CD4-positive, alpha-beta memory T cell (primary cell): ENCODE measurements around the gene ADRM1. TPM values are rescaled to one million over a fixed set of nuclear protein-coding genes. Genes with fewer than 3 reads are reported as not detected.

Experiments used
- CTCF ChIA-PET: fragments of 350-600 bp; sonication (Branson Sonifier 250); formaldehyde crosslinking; loops from one replicate; lab custom pipeline; 2021; ENCODE audit warnings: inconsistent platforms; ENCODE audit not compliant: partially characterized antibody; lab: Charles Lee
- POLR2A ChIA-PET: fragments of 350-600 bp; sonication (Branson Sonifier 250); formaldehyde crosslinking; loops from one replicate; lab custom pipeline; 2021; ENCODE audit not compliant: partially characterized antibody; lab: Charles Lee
- DNase-seq, 5 donors: peaks; one replicate each; pipeline versions ENCODE4 v3.0.0 to v3.0.0-alpha.2; 2020 to 2022; ENCODE audit warnings: mixed read lengths in 1 of 5
- H3K27ac ChIP-seq: one replicate; pipeline ENCODE4 v1.7.0; 2013; ENCODE audit warnings: low read depth, low read length
- H3K27me3 ChIP-seq: 2 replicates; pipeline ENCODE4 v1.7.0; 2013; ENCODE audit warnings: mild to moderate bottlenecking, low read length, moderate library complexity; ENCODE audit not compliant: insufficient read depth
- H3K36me3 ChIP-seq: 2 replicates; pipeline ENCODE4 v1.7.0; 2013; ENCODE audit warnings: mild to moderate bottlenecking, low read length, moderate library complexity; ENCODE audit not compliant: insufficient read depth
- H3K4me1 ChIP-seq: 2 replicates; pipeline ENCODE4 v1.7.0; 2013; ENCODE audit warnings: mild to moderate bottlenecking, low read length, moderate library complexity; ENCODE audit not compliant: insufficient read depth
- H3K4me3 ChIP-seq, 2 donors: one replicate each; pipeline ENCODE4 v1.7.0; 2013; ENCODE audit warnings: low read length in 2 of 2, mild to moderate bottlenecking in 1 of 2
- H3K9me3 ChIP-seq, 2 donors: one replicate each; pipeline ENCODE4 v1.7.0; 2013; ENCODE audit warnings: low read length in 2 of 2, control low read depth in 1 of 2; ENCODE audit not compliant: control insufficient read depth in 1 of 2
- H3K27ac Mint-ChIP-seq, 7 donors: one replicate each; pipeline ENCODE4 v1.8.0; 2020 to 2021; ENCODE audit warnings: mixed read lengths in 7 of 7, mild to moderate bottlenecking in 6 of 7, inconsistent platforms in 3 of 7, moderate library complexity in 3 of 7
- H3K27me3 Mint-ChIP-seq, 2 donors: one replicate each; pipeline ENCODE4 v1.8.0; 2020 to 2021; ENCODE audit warnings: mixed read lengths in 2 of 2
- H3K36me3 Mint-ChIP-seq, 2 donors: one replicate each; pipeline ENCODE4 v1.8.0; 2020 to 2021; ENCODE audit warnings: mixed read lengths in 2 of 2, inconsistent platforms in 1 of 2, mild to moderate bottlenecking in 1 of 2
- H3K4me1 Mint-ChIP-seq, 4 donors: one replicate each; pipeline ENCODE4 v1.8.0; 2020 to 2021; ENCODE audit warnings: mixed read lengths in 4 of 4, mild to moderate bottlenecking in 1 of 4
- H3K4me3 Mint-ChIP-seq, 8 donors: one replicate each; pipeline ENCODE4 v1.8.0; 2020 to 2021; ENCODE audit warnings: mixed read lengths in 8 of 8, mild to moderate bottlenecking in 7 of 8, moderate library complexity in 6 of 8, inconsistent platforms in 3 of 8
- H3K9me3 Mint-ChIP-seq, 8 donors: one replicate each; pipeline ENCODE4 v1.8.0; 2020 to 2021; ENCODE audit warnings: mixed read lengths in 8 of 8, mild to moderate bottlenecking in 5 of 8, inconsistent platforms in 3 of 8, moderate library complexity in 1 of 8
- intact Hi-C: fragments of 100-400 bp; cut with micrococcal nuclease; formaldehyde crosslinking; loops from one replicate; pipeline ENCODE4 v1.15.1; 2023
- polyA plus RNA-seq, 2 donors: library from polyadenylated mRNA; unstranded; fragments of 300-500 nt; fragmentation: Illumina TruSeq; gene quantifications; one replicate each; pipeline ENCODE4 v1.2.3, GENCODE V29; 2021
- total RNA-seq, 2 experiments: library from RNA; stranded (reverse); gene quantifications; one replicate each; pipeline ENCODE4 v1.2.3, GENCODE V29; 2021

Gene ADRM1
- total RNA-seq (10 to 100 TPM; 59.4 to 62.2 TPM), polyA plus RNA-seq (100 to 1,000 TPM in 1 of 2 donors, 10 to 100 TPM in 1; 95.8 to 102 TPM)

GRCh38 chr20:62302341-62303061 is at the start of gene ADRM1:
Gene ADRM1, plus strand, starts transcription at chr20:62302997. Its CDS starts 572 bp downstream, at chr20:62303569.
- Mint-ChIP-seq H3K9me3 (no peaks in the 10 kb centered on the region), H3K4me3 (peak within 1 kb of the TSS; percentile 93 to 100 (median 96)), H3K4me1 (peaks cover 10 to 32% (median 23%) of the 10 kb centered on the region in 4 donors), H3K27me3 (no peaks in the 10 kb centered on the region), H3K36me3 (peaks cover 7 to 28% of the 10 kb centered on the region in 2 donors), H3K27ac (peak within 1 kb of the TSS; percentile 98 to 99 (median 98))
- intact Hi-C loops = loop anchor here (1.0 to 5.0 kb wide), 8 partner anchors 64 to 290 kb away; partner anchors contain the start of genes CABLES2, LSM14B, MTG2 and OSBPL2
- H3K4me1 ChIP-seq = peaks cover 30% of the 10 kb centered on the region
- CTCF ChIA-PET = interaction anchor here (0.9 to 1.7 kb wide), 2 partner anchors 28 to 80 kb away, joined by 3 to 7 read pairs; no protein-coding TSS in a partner anchor
- peaks cover 26% of the 10 kb centered on the region for H3K36me3 ChIP-seq
- no peaks in the 10 kb centered on the region for H3K9me3 ChIP-seq
- H3K27ac ChIP-seq = peak within 1 kb of the TSS; percentile 90
- no peaks in the 10 kb centered on the region for H3K27me3 ChIP-seq
- POLR2A ChIA-PET = interaction anchor here (0.6 to 2.3 kb wide), 5 partner anchors 65 to 236 kb away, joined by 3 to 19 read pairs (median 5); partner anchors contain the start of genes OSBPL2 and RPS21
- peak within 1 kb of the TSS; percentile 69 to 96 for H3K4me3 ChIP-seq
- peak; percentile 94 to 99 (median 97) for DNase-seq

DNA sequence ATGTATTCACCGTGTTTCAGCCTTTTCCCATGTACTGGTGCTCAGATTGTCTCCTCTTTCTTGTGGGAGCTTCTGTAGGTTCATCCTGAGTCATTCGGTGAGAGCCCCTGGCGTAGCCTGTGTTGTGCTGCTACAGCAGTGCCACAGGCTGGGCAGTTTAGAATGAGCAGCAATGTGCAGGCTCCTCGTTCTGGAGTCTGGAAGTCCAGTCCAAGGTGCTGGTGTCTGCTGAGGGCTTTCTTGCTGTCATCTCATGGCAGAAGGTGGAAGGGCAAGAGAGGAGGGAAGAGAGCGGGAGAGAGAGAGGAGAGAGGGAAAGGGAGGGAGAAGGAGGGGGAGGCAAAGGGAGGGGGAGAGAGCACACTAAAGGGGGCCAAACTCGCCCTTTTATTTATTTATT is 49.4 kb upstream of the ADRM1 start:
- Histone ChIP-seq H3K27ac (no peak overlapping the region), H3K36me3 (peaks cover 20% of the 10 kb centered on the region), H3K9me3 (no peaks in the 10 kb centered on the region), H3K4me3 (no peak overlapping the region), H3K27me3 (no peaks in the 10 kb centered on the region), H3K4me1 (peaks cover 5% of the 10 kb centered on the region)
- H3K4me3 Mint-ChIP-seq = no peak overlapping the region
- intact Hi-C loops = no loop called here
- ChIA-PET CTCF (no interaction called here), POLR2A (no interaction called here)
- H3K4me1 Mint-ChIP-seq = peaks cover 9 to 40% (median 14%) of the 10 kb centered on the region in 4 donors
- peaks cover 5 to 29% of the 10 kb centered on the region in 2 donors for H3K36me3 Mint-ChIP-seq
- DNase-seq = no peak
- no peaks in the 10 kb centered on the region for H3K27me3 Mint-ChIP-seq
- no peaks in the 10 kb centered on the region for H3K9me3 Mint-ChIP-seq
- H3K27ac Mint-ChIP-seq = peak overlapping the region in 2 of 7 donors; percentile 38 to 73

DNA sequence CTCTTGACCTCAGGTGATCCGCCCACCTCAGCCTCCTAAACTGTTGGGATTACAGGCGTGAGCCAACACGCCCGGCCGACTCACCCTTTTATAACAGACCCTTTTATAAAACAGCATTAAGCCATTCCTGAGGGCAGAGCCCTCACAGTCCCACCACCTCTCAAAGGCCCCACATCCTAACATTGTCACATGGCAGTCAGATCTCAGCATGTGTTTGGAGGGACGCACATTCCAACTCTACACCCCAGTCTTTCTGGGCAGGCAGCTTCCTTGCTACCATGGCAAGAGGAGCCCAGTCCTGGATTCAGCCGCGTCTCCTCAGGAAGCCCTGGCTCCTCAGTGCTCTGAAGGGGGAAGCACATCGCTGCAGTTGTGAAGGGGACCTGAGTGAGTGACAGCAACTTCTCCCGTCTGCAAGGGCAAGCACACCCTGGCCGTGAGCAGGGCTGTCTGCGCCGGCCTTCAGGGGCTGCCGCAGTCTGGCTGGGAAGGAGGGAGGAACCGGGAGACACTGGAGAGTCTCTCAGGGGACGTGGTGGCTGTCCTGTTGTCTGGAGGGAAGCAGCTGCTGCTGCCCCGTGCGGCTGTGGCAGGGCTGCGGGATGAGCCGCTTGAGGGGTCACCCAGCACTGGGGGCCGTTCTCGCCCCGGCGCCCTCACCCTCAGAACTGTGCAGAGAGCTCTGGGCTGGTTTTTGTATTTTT is 48.6 kb upstream of the ADRM1 start:
- Mint-ChIP-seq H3K36me3 (peaks cover 8 to 33% of the 10 kb centered on the region in 2 donors), H3K4me1 (peaks cover 9 to 35% (median 14%) of the 10 kb centered on the region in 4 donors), H3K27ac (peak overlapping the region in 1 of 7 donors; percentile 9), H3K27me3 (no peaks in the 10 kb centered on the region), H3K4me3 (no peak overlapping the region), H3K9me3 (no peaks in the 10 kb centered on the region)
- DNase-seq = no peak
- peaks cover 5% of the 10 kb centered on the region for H3K4me1 ChIP-seq
- no peak overlapping the region for H3K4me3 ChIP-seq
- no peaks in the 10 kb centered on the region for H3K9me3 ChIP-seq
- H3K27me3 ChIP-seq = no peaks in the 10 kb centered on the region
- H3K36me3 ChIP-seq = peaks cover 26% of the 10 kb centered on the region
- POLR2A ChIA-PET = no interaction called here
- no peak overlapping the region for H3K27ac ChIP-seq
- CTCF ChIA-PET = no interaction called here
- intact Hi-C loops = no loop called here

- H3K27me3 ChIP-seq = no peaks in the 10 kb centered on the region
- H3K4me3 ChIP-seq = no peak overlapping the region
- no peaks in the 10 kb centered on the region for H3K27me3 Mint-ChIP-seq
- intact Hi-C loops = no loop called here
- H3K9me3 ChIP-seq = no peaks in the 10 kb centered on the region
- POLR2A ChIA-PET = no interaction called here
- DNase-seq = no peak
- H3K4me3 Mint-ChIP-seq = no peak overlapping the region
- H3K36me3 Mint-ChIP-seq = peaks cover 17 to 45% of the 10 kb centered on the region in 2 donors
- H3K9me3 Mint-ChIP-seq = no peaks in the 10 kb centered on the region
- H3K4me1 Mint-ChIP-seq = peaks cover 5 to 24% (median 7%) of the 10 kb centered on the region in 4 donors
- H3K27ac ChIP-seq = no peak overlapping the region
- H3K4me1 ChIP-seq = no peaks in the 10 kb centered on the region
- CTCF ChIA-PET = no interaction called here
- H3K27ac Mint-ChIP-seq = no peak overlapping the region
- H3K36me3 ChIP-seq = peaks cover 43% of the 10 kb centered on the region
Measured at GRCh38 chr20:62255976-62256375, 46.8 kb upstream of the ADRM1 start.

GRCh38 chr20:62258499-62259293 is 44.1 kb upstream of the ADRM1 start:
- intact Hi-C loops = no loop called here
- Mint-ChIP-seq H3K9me3 (no peaks in the 10 kb centered on the region), H3K4me3 (no peak overlapping the region), H3K36me3 (peaks cover 17 to 55% of the 10 kb centered on the region in 2 donors), H3K27ac (no peak overlapping the region), H3K4me1 (peaks cover 0 to 6% (median 5%) of the 10 kb centered on the region in 4 donors), H3K27me3 (no peaks in the 10 kb centered on the region)
- Histone ChIP-seq H3K9me3 (no peaks in the 10 kb centered on the region), H3K4me3 (no peak overlapping the region), H3K4me1 (no peaks in the 10 kb centered on the region), H3K27me3 (no peaks in the 10 kb centered on the region), H3K36me3 (peaks cover 55% of the 10 kb centered on the region), H3K27ac (no peak overlapping the region)
- DNase-seq = no peak
- POLR2A ChIA-PET = no interaction called here
- CTCF ChIA-PET = no interaction called here

DNA sequence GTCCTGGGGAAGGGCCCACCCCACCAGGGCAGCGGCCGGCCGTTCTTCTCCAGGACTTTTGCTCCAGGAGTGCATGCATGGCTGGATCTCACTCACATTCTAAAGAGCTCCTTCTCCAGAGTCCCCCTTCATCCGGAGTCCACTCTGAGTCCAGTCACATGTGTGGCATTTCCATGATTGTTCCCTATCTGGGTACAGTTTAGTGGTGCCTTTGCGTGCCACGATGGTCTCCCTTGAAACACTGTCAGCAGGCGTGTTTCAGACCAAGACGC is 43.6 kb upstream of the ADRM1 start:
- DNase-seq = no peak
- H3K27me3 ChIP-seq = no peaks in the 10 kb centered on the region
- no peaks in the 10 kb centered on the region for H3K9me3 ChIP-seq
- H3K36me3 ChIP-seq = peaks cover 55% of the 10 kb centered on the region
- ChIA-PET POLR2A (no interaction called here), CTCF (no interaction called here)
- intact Hi-C loops = no loop called here
- H3K4me1 ChIP-seq = no peaks in the 10 kb centered on the region
- no peaks in the 10 kb centered on the region for H3K27me3 Mint-ChIP-seq
- no peak overlapping the region for H3K4me3 ChIP-seq
- H3K27ac Mint-ChIP-seq = no peak overlapping the region
- H3K36me3 Mint-ChIP-seq = peaks cover 19 to 54% of the 10 kb centered on the region in 2 donors
- no peaks in the 10 kb centered on the region for H3K9me3 Mint-ChIP-seq
- H3K4me1 Mint-ChIP-seq = peaks cover 0 to 5% (median 2%) of the 10 kb centered on the region in 4 donors
- H3K27ac ChIP-seq = no peak overlapping the region
- no peak overlapping the region for H3K4me3 Mint-ChIP-seq

DNA sequence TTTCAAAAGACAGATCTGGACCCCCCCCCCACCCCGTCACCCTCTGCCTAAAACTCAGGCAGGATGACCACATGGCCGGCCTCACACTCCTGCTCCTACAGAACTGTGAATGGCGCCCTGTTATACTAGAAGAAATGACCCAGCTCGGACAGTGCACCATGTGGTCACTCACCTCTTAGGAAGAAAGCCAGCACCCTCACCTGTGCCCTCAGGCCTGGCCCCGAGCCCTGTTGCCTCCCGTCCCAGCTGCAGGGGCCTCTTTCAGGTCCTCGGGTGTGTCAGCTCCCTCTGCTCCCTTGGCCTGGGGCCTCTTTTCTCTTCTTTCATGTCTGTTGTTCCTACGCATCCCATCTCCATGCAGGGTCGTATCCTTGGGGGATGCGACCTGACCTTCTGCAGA is 40.7 kb upstream of the ADRM1 start:
- H3K4me3 Mint-ChIP-seq = no peak overlapping the region

More for the DNA sequence above, 40.7 kb upstream of the ADRM1 start:
- H3K4me1 ChIP-seq = no peaks in the 10 kb centered on the region
- Mint-ChIP-seq H3K27ac (no peak overlapping the region), H3K4me1 (peaks cover 0 to 1% (median under 1%) of the 10 kb centered on the region in 4 donors), H3K36me3 (peaks cover 34 to 52% of the 10 kb centered on the region in 2 donors), H3K27me3 (no peaks in the 10 kb centered on the region), H3K9me3 (peaks cover 0 to 2% (median 0%) of the 10 kb centered on the region in 8 donors)
- H3K27me3 ChIP-seq = no peaks in the 10 kb centered on the region
- no peak for DNase-seq
- no peaks in the 10 kb centered on the region for H3K9me3 ChIP-seq
- ChIA-PET POLR2A (no interaction called here), CTCF (no interaction called here)
- H3K4me3 ChIP-seq = no peak overlapping the region
- intact Hi-C loops = no loop called here
- H3K36me3 ChIP-seq = peaks cover 51% of the 10 kb centered on the region
- H3K27ac ChIP-seq = no peak overlapping the region
